GM18870 (cell line): Measurements from ENCODE around the gene RNF32.
"Not testable (repeated sequence)": the region's sequence is repeated elsewhere in the genome, so short reads cannot be mapped to it uniquely, and the experiment has no call there.

Experiments
- ATAC-seq: cut with Tn5 transposase; IDR thresholded peaks from one replicate; pipeline ENCODE4 v1.9.1; 2021; ENCODE audit warnings: moderate library complexity; ENCODE audit not compliant: unreplicated experiment

Gene RNF32

GRCh38 chr7:156614434-156615264, 25.9 kb upstream of the RNF32 start:
- no peak for ATAC-seq

- no peak for ATAC-seq
These were observed 24.0 kb upstream of the RNF32 start for GRCh38 chr7:156616269-156617202.

GRCh38 chr7:156617215-156617614, 23.4 kb upstream of the RNF32 start:
- ATAC-seq: no peak

GRCh38 chr7:156618078-156618779, 22.3 kb upstream of the RNF32 start:
- no peak for ATAC-seq

- no peak for ATAC-seq
These were observed 21.7 kb upstream of the RNF32 start for GRCh38 chr7:156618780-156619367.

- not testable (repeated sequence) for ATAC-seq
These were observed 20.9 kb upstream of the RNF32 start for GRCh38 chr7:156619488-156620290.

GRCh38 chr7:156620291-156620675, 20.3 kb upstream of the RNF32 start:
- no peak for ATAC-seq

GRCh38 chr7:156621652-156622051, 18.9 kb upstream of the RNF32 start:
- ATAC-seq: no peak

GRCh38 chr7:156625580-156625979, 15.0 kb upstream of the RNF32 start:
- no peak for ATAC-seq

- ATAC-seq: no peak
These were observed 14.2 kb upstream of the RNF32 start for GRCh38 chr7:156626220-156626895.

GRCh38 chr7:156628562-156628961, 12.0 kb upstream of the RNF32 start:
- no peak for ATAC-seq

GRCh38 chr7:156629873-156630272, 10.7 kb upstream of the RNF32 start:
- no peak for ATAC-seq

GRCh38 chr7:156634117-156634516, 6.5 kb upstream of the RNF32 start:
- ATAC-seq: no peak

GRCh38 chr7:156635529-156636385, 4.8 kb upstream of the RNF32 start:
- no peak for ATAC-seq

GRCh38 chr7:156637093-156637492, 3.5 kb upstream of the RNF32 start:
- ATAC-seq: not testable (repeated sequence)

- no peak for ATAC-seq
These were observed 2.0 kb upstream of the RNF32 start for GRCh38 chr7:156638443-156639077.

- ATAC-seq: no peak
These were observed 933 bp upstream of the RNF32 start for GRCh38 chr7:156639426-156640256.
